T-helper 2 cell treated with Interferon-gamma antibody and Interleukin-4, amounts not matched to agents 5 μg/mL and 100 μg/mL, for 36 hours (primary cell): Measurements from ENCODE around the gene PANK3.

Experiments used
- DNase-seq: peaks from one replicate; pipeline ENCODE4 v3.0.0; 2021; ENCODE audit warnings: low spot score
- H3K27ac Mint-ChIP-seq: one replicate; pipeline ENCODE4 v1.8.0; 2021; ENCODE audit warnings: mild to moderate bottlenecking, mixed read lengths
- H3K27me3 Mint-ChIP-seq: one replicate; pipeline ENCODE4 v1.8.0; 2021; ENCODE audit warnings: low read depth, mixed read lengths
- H3K36me3 Mint-ChIP-seq: one replicate; pipeline ENCODE4 v1.8.0; 2021; ENCODE audit warnings: low read depth, mixed read lengths
- H3K4me1 Mint-ChIP-seq: one replicate; pipeline ENCODE4 v1.8.0; 2021; ENCODE audit warnings: low read depth, mixed read lengths
- H3K4me3 Mint-ChIP-seq: one replicate; pipeline ENCODE4 v1.8.0; 2022; ENCODE audit warnings: mild to moderate bottlenecking, moderate library complexity, mixed read lengths
- H3K9me3 Mint-ChIP-seq: one replicate; pipeline ENCODE4 v1.8.0; 2021; ENCODE audit warnings: mixed read lengths

The PANK3 gene

DNA sequence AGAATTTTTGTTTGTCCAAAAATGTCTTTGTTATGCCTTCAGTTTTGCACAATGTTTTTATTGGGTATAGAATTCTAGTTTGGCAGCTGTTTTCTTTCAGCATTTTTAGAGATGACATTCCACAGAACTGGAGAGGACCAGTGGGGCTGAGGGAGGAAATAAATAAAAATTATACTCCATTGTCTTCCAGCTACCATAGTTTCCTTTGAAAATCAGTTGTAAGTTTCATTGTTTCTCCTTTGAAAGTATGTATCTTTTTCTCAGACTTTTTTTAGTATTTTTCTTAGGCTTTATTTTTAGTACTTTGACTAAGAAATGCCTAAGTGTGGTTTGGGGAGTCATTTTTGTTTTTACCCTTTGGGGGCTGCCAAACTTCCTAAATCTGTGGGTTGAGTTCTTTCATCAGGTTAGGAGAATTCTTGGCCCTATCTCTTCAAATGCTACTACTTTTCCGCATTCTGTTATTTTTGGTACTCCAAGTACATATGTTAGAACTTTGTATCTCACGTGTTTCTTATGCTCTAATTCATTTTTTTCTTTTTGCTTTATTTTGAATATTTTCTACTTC lies 65.2 kb downstream of the PANK3 start:
- Mint-ChIP-seq H3K9me3 (peaks cover 12% of the 10 kb centered on the region), H3K4me3 (no peak overlapping the region), H3K27ac (no peak overlapping the region), H3K4me1 (no peaks in the 10 kb centered on the region), H3K36me3 (peaks cover 80% of the 10 kb centered on the region), H3K27me3 (no peaks in the 10 kb centered on the region)
- DNase-seq: no peak

- H3K4me1 Mint-ChIP-seq: no peaks in the 10 kb centered on the region
- no peak overlapping the region for H3K27ac Mint-ChIP-seq
- DNase-seq: no peak
- no peaks in the 10 kb centered on the region for H3K27me3 Mint-ChIP-seq
- peaks cover 35% of the 10 kb centered on the region for H3K36me3 Mint-ChIP-seq
- H3K9me3 Mint-ChIP-seq: no peaks in the 10 kb centered on the region
- H3K4me3 Mint-ChIP-seq: no peak overlapping the region
Measured at GRCh38 chr5:168502563-168503237, 76.5 kb downstream of the PANK3 start.
